ENCODE results near the gene RAB4B.
"Not testable (repeated sequence)": the region's sequence is repeated elsewhere in the genome, so short reads cannot be mapped to it uniquely, and the experiment has no call there.

The RAB4B gene

GRCh38 chr19:40808497-40808896 is 30.4 kb downstream of the RAB4B start:
- H3K9me3 ChIP-seq: no peaks in the 10 kb centered on the region
- peaks cover 11% of the 10 kb centered on the region for H3K4me1 ChIP-seq
- H3K36me3 ChIP-seq (replicated peaks): peaks cover 41% of the 10 kb centered on the region
- H3K4me3 ChIP-seq: no peak overlapping the region
- no peak for DNase-seq (ENCODE audit: low spot score in 2 of 2)
- H3K27me3 ChIP-seq (ENCODE audit: low read depth): no peaks in the 10 kb centered on the region
- in situ Hi-C loops (cut with MboI; ENCODE audit: low sequenced_read_pairs): no loop called here

GRCh38 chr19:40809358-40810086 is 31.5 kb downstream of the RAB4B start:
- Histone ChIP-seq H3K27me3 (ENCODE audit: low read depth) (no peaks in the 10 kb centered on the region), H3K36me3 (replicated peaks) (peaks cover 31% of the 10 kb centered on the region), H3K9me3 (no peaks in the 10 kb centered on the region), H3K4me1 (peaks cover 11% of the 10 kb centered on the region), H3K4me3 (no peak overlapping the region)
- DNase-seq (ENCODE audit: low spot score in 2 of 2): no peak
- in situ Hi-C loops (cut with MboI; ENCODE audit: low sequenced_read_pairs): no loop called here

- H3K36me3 ChIP-seq (replicated peaks): peaks cover 28% of the 10 kb centered on the region
- H3K4me3 ChIP-seq: no peak overlapping the region
- no peak for DNase-seq (ENCODE audit: low spot score in 2 of 2)
- no peaks in the 10 kb centered on the region for H3K9me3 ChIP-seq
- in situ Hi-C loops (cut with MboI; ENCODE audit: low sequenced_read_pairs): no loop called here
- H3K4me1 ChIP-seq: peaks cover 11% of the 10 kb centered on the region
- no peaks in the 10 kb centered on the region for H3K27me3 ChIP-seq (ENCODE audit: low read depth)
These were observed 32.1 kb downstream of the RAB4B start for GRCh38 chr19:40810160-40810559.

- peak in 1 of 2 experiments; percentile 49 for DNase-seq (ENCODE audit: low spot score in 2 of 2)
- not testable (repeated sequence) for H3K4me3 ChIP-seq
These were observed 32.8 kb downstream of the RAB4B start for GRCh38 chr19:40810649-40811408.

GRCh38 chr19:40811478-40812341 is 33.7 kb downstream of the RAB4B start:
- in situ Hi-C loops (cut with MboI; ENCODE audit: low sequenced_read_pairs): no loop called here

More at GRCh38 chr19:40810649-40811408, 32.8 kb downstream of the RAB4B start:
- H3K9me3 ChIP-seq; H3K27me3 ChIP-seq (ENCODE audit: low read depth); H3K4me1 ChIP-seq; in situ Hi-C loops (cut with MboI; ENCODE audit: low sequenced_read_pairs): not testable (repeated sequence)
- peaks cover 22% of the 10 kb centered on the region for H3K36me3 ChIP-seq (replicated peaks)

GRCh38 chr19:40812571-40812970 is 34.5 kb downstream of the RAB4B start:
- DNase-seq (ENCODE audit: low spot score in 2 of 2); H3K4me1 ChIP-seq; H3K9me3 ChIP-seq; H3K4me3 ChIP-seq; H3K27me3 ChIP-seq (ENCODE audit: low read depth); in situ Hi-C loops (cut with MboI; ENCODE audit: low sequenced_read_pairs): not testable (repeated sequence)
- H3K36me3 ChIP-seq (replicated peaks): peaks cover 17% of the 10 kb centered on the region

More at GRCh38 chr19:40811478-40812341, 33.7 kb downstream of the RAB4B start:
- Histone ChIP-seq H3K9me3 (no peaks in the 10 kb centered on the region), H3K4me3 (no peak overlapping the region), H3K27me3 (ENCODE audit: low read depth) (no peaks in the 10 kb centered on the region), H3K36me3 (replicated peaks) (peaks cover 22% of the 10 kb centered on the region), H3K4me1 (no peaks in the 10 kb centered on the region)
- no peak for DNase-seq (ENCODE audit: low spot score in 2 of 2)

- no peaks in the 10 kb centered on the region for H3K4me1 ChIP-seq
- no peaks in the 10 kb centered on the region for H3K27me3 ChIP-seq (ENCODE audit: low read depth)
- no peaks in the 10 kb centered on the region for H3K9me3 ChIP-seq
- peaks cover 11% of the 10 kb centered on the region for H3K36me3 ChIP-seq (replicated peaks)
- in situ Hi-C loops (cut with MboI; ENCODE audit: low sequenced_read_pairs): no loop called here
- no peak for DNase-seq (ENCODE audit: low spot score in 2 of 2)
- no peak overlapping the region for H3K4me3 ChIP-seq
These were observed 35.1 kb downstream of the RAB4B start for GRCh38 chr19:40813182-40813581.

GRCh38 chr19:40815223-40815622 is 37.2 kb downstream of the RAB4B start:
- no peak for DNase-seq (ENCODE audit: low spot score in 2 of 2)
- in situ Hi-C loops (cut with MboI; ENCODE audit: low sequenced_read_pairs): no loop called here
- Histone ChIP-seq H3K4me1 (no peaks in the 10 kb centered on the region), H3K9me3 (no peaks in the 10 kb centered on the region), H3K4me3 (no peak overlapping the region), H3K27me3 (ENCODE audit: low read depth) (no peaks in the 10 kb centered on the region), H3K36me3 (replicated peaks) (no peaks in the 10 kb centered on the region; the same call in 1 of the 2 replicates)

- H3K36me3 ChIP-seq (replicated peaks); H3K27me3 ChIP-seq (ENCODE audit: low read depth); H3K9me3 ChIP-seq; H3K4me3 ChIP-seq; H3K4me1 ChIP-seq; in situ Hi-C loops (cut with MboI; ENCODE audit: low sequenced_read_pairs): not testable (repeated sequence)
- DNase-seq (ENCODE audit: low spot score in 2 of 2): peak in 1 of 2 experiments; percentile 83
These were observed 40.7 kb downstream of the RAB4B start for GRCh38 chr19:40818480-40819399.

- not testable (repeated sequence) for H3K4me1 ChIP-seq; H3K4me3 ChIP-seq; H3K27me3 ChIP-seq (ENCODE audit: low read depth); H3K36me3 ChIP-seq (replicated peaks); H3K9me3 ChIP-seq
- DNase-seq (ENCODE audit: low spot score in 2 of 2): peak; percentile 35 to 66
- in situ Hi-C loops (cut with MboI; ENCODE audit: low sequenced_read_pairs): loop anchor here (10.0 kb wide), 1 partner anchor 155 kb away; no protein-coding TSS in a partner anchor
These were observed 41.6 kb downstream of the RAB4B start for GRCh38 chr19:40819479-40820234.

GRCh38 chr19:40822161-40822560 is 44.1 kb downstream of the RAB4B start:
- in situ Hi-C loops (cut with MboI; ENCODE audit: low sequenced_read_pairs): loop anchor here (10.0 kb wide), 1 partner anchor 157 kb away; no protein-coding TSS in a partner anchor
- Histone ChIP-seq H3K36me3 (replicated peaks) (no peaks in the 10 kb centered on the region), H3K4me3 (no peak overlapping the region), H3K4me1 (no peaks in the 10 kb centered on the region), H3K27me3 (ENCODE audit: low read depth) (no peaks in the 10 kb centered on the region), H3K9me3 (no peaks in the 10 kb centered on the region)
- no peak for DNase-seq (ENCODE audit: low spot score in 2 of 2)
